Measurements from ENCODE around the gene SLC29A2.

- TF ChIP-seq CTCF (IDR thresholded peaks at IDR 0.05) (no peak), POLR2A (IDR thresholded peaks at IDR 0.05) (no peak)
Observed at GRCh38 chr11:66332371-66333219, 39.0 kb downstream of the SLC29A2 start.
